ENCODE data around the gene ADGRB3. TPM values are rescaled to one million over a fixed set of nuclear protein-coding genes. Genes with fewer than 3 reads are reported as not detected.
"Not testable (repeated sequence)": the region's sequence is repeated elsewhere in the genome, so short reads cannot be mapped to it uniquely, and the experiment has no call there.

Gene ADGRB3
- total RNA-seq, 1 donor from 2014 or later, result 2.7 TPM

- DNase-seq (ENCODE audit: extremely low spot score in 2 of 2), result no peak
- intact Hi-C loops (cut with DNase I), result no loop called here
- Histone ChIP-seq H3K4me3 (no peak overlapping the region), H3K9me3 (no peaks in the 10 kb centered on the region), H3K27me3 (no peaks in the 10 kb centered on the region), H3K4me1 (no peaks in the 10 kb centered on the region), H3K36me3 (no peaks in the 10 kb centered on the region), H3K27ac (no peak overlapping the region)
- no peak for TF ChIP-seq CTCF (IDR thresholded peaks at IDR 0.05)
- TF ChIP-seq POLR2A (IDR thresholded peaks at IDR 0.05), result no peak
- TF ChIP-seq POLR2AphosphoS5 (IDR thresholded peaks at IDR 0.05; ENCODE audit: insufficient read depth in 1 of 2, low read depth in 1 of 2), result no peak
Observed at GRCh38 chr6:69424581-69424980, 789.5 kb downstream of the ADGRB3 start.

- DNase-seq (ENCODE audit: extremely low spot score in 2 of 2), result no peak
- no peaks in the 10 kb centered on the region for H3K36me3 ChIP-seq
- H3K27ac ChIP-seq, result no peak overlapping the region
- H3K9me3 ChIP-seq, result no peaks in the 10 kb centered on the region
- TF ChIP-seq POLR2AphosphoS5 (IDR thresholded peaks at IDR 0.05; ENCODE audit: insufficient read depth in 1 of 2, low read depth in 1 of 2), result no peak
- TF ChIP-seq POLR2A (IDR thresholded peaks at IDR 0.05), result no peak
- TF ChIP-seq CTCF (IDR thresholded peaks at IDR 0.05), result no peak
- H3K4me3 ChIP-seq, result no peak overlapping the region
- H3K4me1 ChIP-seq, result no peaks in the 10 kb centered on the region
- H3K27me3 ChIP-seq, result no peaks in the 10 kb centered on the region
- intact Hi-C loops (cut with DNase I), result no loop called here
Observed at GRCh38 chr6:69427882-69428281, 792.8 kb downstream of the ADGRB3 start.

- H3K9me3 ChIP-seq; H3K4me1 ChIP-seq; H3K36me3 ChIP-seq; H3K4me3 ChIP-seq; H3K27ac ChIP-seq; intact Hi-C loops (cut with DNase I); DNase-seq (ENCODE audit: extremely low spot score in 2 of 2); H3K27me3 ChIP-seq: not testable (repeated sequence)
Observed at GRCh38 chr6:69432168-69432567, 797.1 kb downstream of the ADGRB3 start.

GRCh38 chr6:69433116-69433515, 798.0 kb downstream of the ADGRB3 start:
- H3K27me3 ChIP-seq; H3K36me3 ChIP-seq; H3K27ac ChIP-seq; intact Hi-C loops (cut with DNase I); H3K9me3 ChIP-seq; DNase-seq (ENCODE audit: extremely low spot score in 2 of 2); H3K4me3 ChIP-seq; H3K4me1 ChIP-seq: not testable (repeated sequence)

DNA sequence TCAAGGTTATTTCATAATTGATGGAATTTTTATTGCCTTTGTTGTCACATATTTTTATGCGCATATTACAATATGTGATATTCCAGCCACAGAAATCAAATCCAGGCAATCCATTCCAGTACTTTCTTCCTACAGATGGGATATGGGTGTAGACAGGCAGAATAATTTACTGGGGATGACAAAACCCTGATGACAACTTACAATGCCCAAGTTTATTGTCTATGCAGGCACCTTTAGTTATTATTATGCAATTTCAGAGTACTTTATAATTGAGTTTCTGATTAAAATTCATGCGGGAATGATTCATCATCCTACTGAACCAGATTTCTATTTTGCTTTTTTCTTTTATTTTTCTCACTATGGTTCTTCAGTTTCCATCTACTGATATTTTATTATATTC, 803.0 kb downstream of the ADGRB3 start:
- H3K4me1 ChIP-seq, result no peaks in the 10 kb centered on the region
- no peaks in the 10 kb centered on the region for H3K9me3 ChIP-seq
- no peak for TF ChIP-seq CTCF (IDR thresholded peaks at IDR 0.05)
- no peaks in the 10 kb centered on the region for H3K27me3 ChIP-seq
- DNase-seq (ENCODE audit: extremely low spot score in 2 of 2), result no peak
- no peak overlapping the region for H3K4me3 ChIP-seq
- H3K27ac ChIP-seq, result no peak overlapping the region
- H3K36me3 ChIP-seq, result no peaks in the 10 kb centered on the region
- intact Hi-C loops (cut with DNase I), result no loop called here

Small RNAs within 50 kb of the gene (small RNA-seq; reads per million reads assigned to genes)
- not detected for gene AL606923.1
